PFSK-1 (cell line): ENCODE data around the gene CWC27.

ENCODE experiments used
- FOXP2 ChIP-seq: optimal IDR thresholded peaks from 2 replicates; pipeline ENCODE3; 2011; ENCODE audit warnings: borderline replicate concordance, control low read depth, inconsistent platforms; ENCODE audit not compliant: insufficient read depth; ENCODE audit errors: extremely low read length, extremely low read depth
- POLR2AphosphoS5 ChIP-seq: IDR thresholded peaks from 2 replicates; pipeline ENCODE4 v1.6.1; 2012; ENCODE audit warnings: low read depth, mild to moderate bottlenecking, control low read depth, low read length, moderate library complexity
- SIN3A ChIP-seq: IDR thresholded peaks from 2 replicates; pipeline ENCODE4 v1.6.1; 2012; ENCODE audit warnings: mild to moderate bottlenecking, low read length, moderate library complexity, borderline replicate concordance; ENCODE audit not compliant: insufficient read depth
- TAF1 ChIP-seq: IDR thresholded peaks from 2 replicates; pipeline ENCODE4 v1.6.1; 2012; ENCODE audit warnings: low read length, control low read depth, borderline replicate concordance; ENCODE audit not compliant: insufficient read depth
- TF ChIP-seq, protein P1 (sequence below), 2 experiments: IDR thresholded peaks; 2 replicates each; pipeline versions ENCODE4 v1.6.1 to v1.8.0; 2011 to 2012; ENCODE audit warnings: low read depth in 2 of 2, low read length in 2 of 2, control low read depth in 1 of 2, inconsistent platforms in 1 of 2, mild to moderate bottlenecking in 1 of 2, moderate library complexity in 1 of 2; ENCODE audit not compliant: insufficient read depth in 1 of 2

CWC27 gene

GRCh38 chr5:64807520-64807919, 38.8 kb downstream of the CWC27 start:
- TF ChIP-seq SIN3A: no peak
- no peak for TF ChIP-seq TAF1
- no peak for TF ChIP-seq POLR2AphosphoS5
- TF ChIP-seq, protein P1, sequence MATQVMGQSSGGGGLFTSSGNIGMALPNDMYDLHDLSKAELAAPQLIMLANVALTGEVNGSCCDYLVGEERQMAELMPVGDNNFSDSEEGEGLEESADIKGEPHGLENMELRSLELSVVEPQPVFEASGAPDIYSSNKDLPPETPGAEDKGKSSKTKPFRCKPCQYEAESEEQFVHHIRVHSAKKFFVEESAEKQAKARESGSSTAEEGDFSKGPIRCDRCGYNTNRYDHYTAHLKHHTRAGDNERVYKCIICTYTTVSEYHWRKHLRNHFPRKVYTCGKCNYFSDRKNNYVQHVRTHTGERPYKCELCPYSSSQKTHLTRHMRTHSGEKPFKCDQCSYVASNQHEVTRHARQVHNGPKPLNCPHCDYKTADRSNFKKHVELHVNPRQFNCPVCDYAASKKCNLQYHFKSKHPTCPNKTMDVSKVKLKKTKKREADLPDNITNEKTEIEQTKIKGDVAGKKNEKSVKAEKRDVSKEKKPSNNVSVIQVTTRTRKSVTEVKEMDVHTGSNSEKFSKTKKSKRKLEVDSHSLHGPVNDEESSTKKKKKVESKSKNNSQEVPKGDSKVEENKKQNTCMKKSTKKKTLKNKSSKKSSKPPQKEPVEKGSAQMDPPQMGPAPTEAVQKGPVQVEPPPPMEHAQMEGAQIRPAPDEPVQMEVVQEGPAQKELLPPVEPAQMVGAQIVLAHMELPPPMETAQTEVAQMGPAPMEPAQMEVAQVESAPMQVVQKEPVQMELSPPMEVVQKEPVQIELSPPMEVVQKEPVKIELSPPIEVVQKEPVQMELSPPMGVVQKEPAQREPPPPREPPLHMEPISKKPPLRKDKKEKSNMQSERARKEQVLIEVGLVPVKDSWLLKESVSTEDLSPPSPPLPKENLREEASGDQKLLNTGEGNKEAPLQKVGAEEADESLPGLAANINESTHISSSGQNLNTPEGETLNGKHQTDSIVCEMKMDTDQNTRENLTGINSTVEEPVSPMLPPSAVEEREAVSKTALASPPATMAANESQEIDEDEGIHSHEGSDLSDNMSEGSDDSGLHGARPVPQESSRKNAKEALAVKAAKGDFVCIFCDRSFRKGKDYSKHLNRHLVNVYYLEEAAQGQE (IDR thresholded peaks at IDR 0.05; ENCODE audit: insufficient read depth in 1 of 2, low read depth in 2 of 2, low read length in 2 of 2): no peak
- no peak for TF ChIP-seq FOXP2

- no peak for TF ChIP-seq FOXP2
- no peak for TF ChIP-seq SIN3A
- TF ChIP-seq POLR2AphosphoS5: no peak
- TF ChIP-seq, protein P1 (IDR thresholded peaks at IDR 0.05; ENCODE audit: insufficient read depth in 1 of 2, low read depth in 2 of 2, low read length in 2 of 2): no peak
- no peak for TF ChIP-seq TAF1
Observed at GRCh38 chr5:64811050-64811640, 42.4 kb downstream of the CWC27 start.

DNA sequence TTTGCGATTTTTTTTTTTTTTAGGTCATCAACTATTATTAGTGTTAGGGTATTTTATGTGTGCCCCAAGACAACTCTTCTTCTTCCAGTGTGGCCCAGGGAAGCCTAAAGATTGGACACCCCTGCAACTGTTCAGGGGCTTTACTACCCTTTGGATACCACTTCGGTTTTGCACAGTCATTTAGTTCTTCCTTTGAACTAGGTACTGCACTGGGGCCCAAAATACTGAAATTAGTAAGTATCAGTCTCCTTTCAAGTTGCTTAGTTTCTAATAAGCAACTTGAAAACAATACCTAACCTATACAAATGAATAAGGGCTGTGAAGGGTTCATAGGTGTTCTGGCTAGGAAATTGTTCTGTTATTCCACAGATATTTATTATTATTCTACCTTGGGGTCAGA, 45.3 kb downstream of the CWC27 start:
- TF ChIP-seq SIN3A (no peak), TAF1 (no peak), POLR2AphosphoS5 (no peak), FOXP2 (no peak)
- TF ChIP-seq, protein P1 (IDR thresholded peaks at IDR 0.05; ENCODE audit: insufficient read depth in 1 of 2, low read depth in 2 of 2, low read length in 2 of 2): no peak

DNA sequence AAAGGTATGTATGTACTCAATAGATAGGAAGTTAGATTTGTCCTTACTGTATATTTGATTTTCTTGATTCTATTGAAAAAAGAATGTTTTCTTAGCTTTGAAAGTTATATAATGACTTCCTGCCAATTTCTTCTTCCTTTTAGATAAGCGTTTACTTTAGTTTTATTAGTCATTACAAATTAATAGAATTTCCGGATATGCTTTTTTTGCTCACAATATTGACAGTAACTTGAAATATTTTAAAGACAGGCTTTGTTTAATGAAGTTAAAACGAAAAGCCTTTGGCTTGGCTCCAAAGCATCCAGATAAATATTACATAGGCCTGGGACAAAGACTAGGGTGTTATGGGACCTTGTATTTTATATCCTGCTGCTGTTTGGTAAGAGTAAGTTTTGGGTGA, 49.5 kb downstream of the CWC27 start:
- TF ChIP-seq, protein P1 (IDR thresholded peaks at IDR 0.05; ENCODE audit: insufficient read depth in 1 of 2, low read depth in 2 of 2, low read length in 2 of 2): no peak
- no peak for TF ChIP-seq TAF1
- TF ChIP-seq POLR2AphosphoS5: no peak
- TF ChIP-seq SIN3A: no peak
- TF ChIP-seq FOXP2: no peak

GRCh38 chr5:64822320-64822719, 53.6 kb downstream of the CWC27 start:
- TF ChIP-seq, protein P1 (IDR thresholded peaks at IDR 0.05; ENCODE audit: insufficient read depth in 1 of 2, low read depth in 2 of 2, low read length in 2 of 2): no peak
- TF ChIP-seq TAF1 (no peak), SIN3A (no peak), POLR2AphosphoS5 (no peak), FOXP2 (no peak)
